Measurements from ENCODE around the gene TH.

- TF ChIP-seq CTCF (conservative IDR thresholded peaks at IDR 0.05; ENCODE audit: low read length) (no peak), EZH2phosphoT487 (IDR thresholded peaks at IDR 0.05; ENCODE audit: borderline replicate concordance, low read depth, low read length) (no peak)
Measured at GRCh38 chr11:2136952-2137201, 34.7 kb downstream of the TH start.

Measured in OCI-LY7 (cell line).